ENCODE results near the gene ADAP1. TPM values are rescaled to one million over a fixed set of nuclear protein-coding genes. Genes with fewer than 3 reads are reported as not detected.
A peak's percentile ranks its signal among the peaks of the same experiment; 100 is the strongest.
"Not testable (repeated sequence)": the region's sequence is repeated elsewhere in the genome, so short reads cannot be mapped to it uniquely, and the experiment has no call there.

Gene ADAP1
- total and polyA plus RNA-seq, 9 donors, result 0.52 to 16.4 (median 3.5) TPM

GRCh38 chr7:908591-909357 lies 45.7 kb downstream of the ADAP1 start:
- WGBS, 3 donors, result 24 to 59% (median 29%) methylated on average over 44 to 63 of the region's 73 CpGs
- not testable (repeated sequence) for H3K36me3 ChIP-seq, H3K27me3 ChIP-seq, H3K9me3 ChIP-seq, H3K27ac ChIP-seq, H3K4me3 ChIP-seq
- DNase-seq, result peak in 3 of 5 donors; percentile 55 to 81 (median 71)
- intact Hi-C loops (cut with DNase I), result loop anchor here in 1 of 4 donors (10.0 kb wide), 1 partner anchor 276 kb away; no protein-coding TSS in a partner anchor
- H3K4me1 ChIP-seq (ENCODE audit: insufficient read depth), result peaks cover 10% of the 10 kb centered on the region
- peak; percentile 26 to 85 (median 51) for TF ChIP-seq CTCF (IDR thresholded peaks at IDR 0.05)

GRCh38 chr7:908159-908581 lies 46.3 kb downstream of the ADAP1 start:
- WGBS, 3 donors, result 78 to 91% (median 81%) methylated on average over 10 to 12 of the region's 12 CpGs
- no peak overlapping the region for H3K4me3 ChIP-seq
- H3K9me3 ChIP-seq, result no peaks in the 10 kb centered on the region
- H3K4me1 ChIP-seq (ENCODE audit: insufficient read depth), result peaks cover 10% of the 10 kb centered on the region
- intact Hi-C loops (cut with DNase I), result loop anchor here in 1 of 4 donors (10.0 kb wide), 1 partner anchor 277 kb away; no protein-coding TSS in a partner anchor
- H3K36me3 ChIP-seq, result no peaks in the 10 kb centered on the region
- no peaks in the 10 kb centered on the region for H3K27me3 ChIP-seq
- no peak for DNase-seq
- H3K27ac ChIP-seq, result no peak overlapping the region
- no peak for TF ChIP-seq POLR2A (IDR thresholded peaks at IDR 0.05)
- no peak for TF ChIP-seq EP300 (IDR thresholded peaks at IDR 0.05)
- no peak for TF ChIP-seq CTCF (IDR thresholded peaks at IDR 0.05)

GRCh38 chr7:907158-907980 lies 47.1 kb downstream of the ADAP1 start:
- no peak overlapping the region for H3K27ac ChIP-seq
- intact Hi-C loops (cut with DNase I), result loop anchor here in 1 of 4 donors (10.0 kb wide), 1 partner anchor 277 kb away; no protein-coding TSS in a partner anchor

More at GRCh38 chr7:907158-907980, 47.1 kb downstream of the ADAP1 start:
- Histone ChIP-seq H3K9me3 (no peaks in the 10 kb centered on the region), H3K4me1 (ENCODE audit: insufficient read depth) (peaks cover 10% of the 10 kb centered on the region), H3K27me3 (no peaks in the 10 kb centered on the region), H3K4me3 (no peak overlapping the region), H3K36me3 (no peaks in the 10 kb centered on the region)
- WGBS, 3 donors, result 37 to 58% (median 43%) methylated on average over 43 to 49 of the region's 49 CpGs
- TF ChIP-seq CTCF (IDR thresholded peaks at IDR 0.05) (no peak), EP300 (IDR thresholded peaks at IDR 0.05) (no peak), POLR2A (IDR thresholded peaks at IDR 0.05) (no peak)
- DNase-seq, result peak in 2 of 5 donors; percentile 64 to 66
